ENCODE measurements around the gene LPIN1.
"Not testable (repeated sequence)": the region's sequence is repeated elsewhere in the genome, so short reads cannot be mapped to it uniquely, and the experiment has no call there.

LPIN1 gene

DNA sequence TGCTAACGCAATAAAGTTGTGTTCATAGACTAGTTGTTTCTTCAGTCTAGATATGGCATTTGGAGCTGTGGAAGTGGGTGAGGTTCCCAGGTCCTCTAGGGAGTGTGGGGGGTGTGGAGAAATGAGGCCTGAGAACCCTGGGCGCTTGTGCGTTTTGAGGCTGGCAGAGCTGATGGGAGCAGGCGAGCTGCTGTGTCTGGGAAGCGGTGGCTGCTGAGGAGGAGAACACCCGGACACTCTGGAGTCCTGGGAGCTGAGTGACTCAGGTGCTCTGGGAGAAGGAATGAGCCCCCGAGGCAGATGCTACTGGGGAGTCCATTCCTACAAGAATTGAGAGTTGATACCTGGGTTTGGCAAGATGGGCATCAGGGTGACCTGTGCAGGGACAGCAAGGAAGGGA lies 67.5 kb downstream of the LPIN1 start:
- DNase-seq: no peak

DNA sequence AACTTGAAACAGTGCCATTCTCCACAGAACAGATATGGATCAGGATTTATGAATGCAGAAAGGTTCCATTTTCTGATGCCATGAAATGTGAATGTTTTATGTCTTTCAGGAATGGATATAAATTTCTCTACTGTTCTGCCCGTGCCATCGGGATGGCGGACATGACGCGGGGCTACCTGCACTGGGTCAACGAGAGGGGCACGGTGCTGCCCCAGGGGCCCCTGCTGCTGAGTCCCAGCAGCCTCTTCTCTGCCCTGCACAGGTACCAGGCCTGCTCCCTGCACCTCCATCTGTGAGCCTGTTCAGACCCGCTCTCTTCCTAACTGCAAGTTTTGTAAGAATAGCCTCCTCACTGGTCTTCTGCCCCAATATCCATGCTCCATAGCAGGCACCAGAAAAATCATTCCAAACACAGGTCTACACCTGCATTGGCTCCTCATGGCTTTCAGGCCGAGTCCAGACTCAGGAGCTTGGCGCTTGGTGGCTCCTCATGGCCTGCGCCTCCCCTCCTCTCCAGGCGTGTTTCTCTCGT lies 68.6 kb downstream of the LPIN1 start:
- DNase-seq: no peak

DNA sequence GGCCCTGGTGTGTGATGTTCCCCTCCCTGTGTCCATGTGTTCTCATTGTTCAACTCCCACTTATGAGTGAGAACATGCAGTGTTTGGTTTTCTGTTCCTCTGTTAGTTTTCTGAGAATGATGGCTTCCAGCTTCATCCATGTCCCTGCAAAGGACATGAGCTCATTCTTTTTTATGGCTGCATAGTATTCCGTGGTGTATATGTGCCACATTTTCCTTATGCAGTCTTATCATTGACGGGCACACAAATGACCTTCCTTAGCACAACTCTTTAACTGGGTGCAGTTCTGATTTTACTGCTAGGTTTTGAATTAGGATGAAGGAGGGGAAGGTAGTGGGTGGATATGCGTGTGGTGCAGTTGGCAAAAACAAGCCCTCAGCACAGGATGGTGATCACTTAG lies 70.5 kb downstream of the LPIN1 start:
- DNase-seq: not testable (repeated sequence)

DNA sequence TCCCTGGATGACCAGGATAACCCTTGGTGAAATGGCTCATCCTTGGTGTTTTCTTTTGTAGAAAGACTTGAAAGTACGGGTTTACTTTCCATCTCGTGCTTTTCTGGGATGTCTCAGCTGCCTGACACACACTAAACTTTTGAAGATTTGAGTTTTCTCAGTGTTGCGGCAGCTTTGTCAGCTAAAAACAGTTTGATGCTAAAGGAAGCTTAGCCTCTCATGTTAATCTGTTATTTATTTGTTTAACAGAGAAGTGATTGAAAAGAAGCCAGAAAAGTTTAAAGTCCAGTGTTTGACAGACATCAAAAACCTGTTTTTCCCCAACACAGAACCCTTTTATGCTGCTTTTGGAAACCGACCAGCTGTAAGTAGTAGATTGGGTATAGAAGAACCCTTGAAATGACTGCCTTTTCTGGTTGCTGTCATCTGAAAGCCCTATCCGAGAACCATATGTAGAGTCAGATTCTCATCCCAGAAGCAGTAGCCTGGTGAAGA lies 72.8 kb downstream of the LPIN1 start:
- no peak for DNase-seq

DNA sequence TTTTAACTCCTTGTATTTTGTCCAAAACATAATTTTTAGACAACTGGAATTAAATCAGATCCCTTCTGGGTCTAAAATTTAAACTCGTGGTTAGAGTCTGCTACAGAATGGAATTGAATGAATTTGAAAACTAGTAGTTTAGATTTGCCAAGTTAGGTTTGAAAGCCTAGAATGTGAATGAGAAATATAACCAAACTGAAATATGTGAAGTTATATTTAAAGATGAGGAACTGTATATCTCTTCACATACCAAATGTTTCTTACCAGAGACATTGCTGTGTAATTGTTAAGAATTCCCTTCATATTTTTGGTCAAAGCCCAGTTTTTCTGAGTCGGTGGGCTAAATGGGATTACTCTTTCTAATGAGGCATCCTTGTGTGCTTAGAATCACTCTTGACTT lies 74.2 kb downstream of the LPIN1 start:
- no peak for DNase-seq

DNA sequence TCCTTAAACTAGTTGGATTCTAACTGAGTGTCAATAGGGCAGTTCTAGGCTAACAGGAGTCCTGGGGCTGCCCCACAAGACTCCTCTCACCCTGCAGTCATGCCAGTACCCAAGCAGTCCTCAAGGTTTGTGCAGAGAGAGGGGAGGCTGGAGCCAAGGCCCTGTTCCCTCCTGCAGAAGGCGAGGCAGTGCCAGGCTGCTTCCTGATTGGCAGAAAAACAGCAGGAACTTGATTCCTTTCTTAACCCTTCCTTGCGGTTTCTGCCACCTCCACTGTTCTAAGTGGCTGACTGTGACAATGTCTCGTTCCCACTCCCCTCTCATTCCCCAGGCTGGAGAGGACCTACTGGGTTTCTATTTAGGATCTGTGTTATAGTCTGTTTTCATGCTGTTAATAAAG lies 75.3 kb downstream of the LPIN1 start:
- DNase-seq: no peak

DNA sequence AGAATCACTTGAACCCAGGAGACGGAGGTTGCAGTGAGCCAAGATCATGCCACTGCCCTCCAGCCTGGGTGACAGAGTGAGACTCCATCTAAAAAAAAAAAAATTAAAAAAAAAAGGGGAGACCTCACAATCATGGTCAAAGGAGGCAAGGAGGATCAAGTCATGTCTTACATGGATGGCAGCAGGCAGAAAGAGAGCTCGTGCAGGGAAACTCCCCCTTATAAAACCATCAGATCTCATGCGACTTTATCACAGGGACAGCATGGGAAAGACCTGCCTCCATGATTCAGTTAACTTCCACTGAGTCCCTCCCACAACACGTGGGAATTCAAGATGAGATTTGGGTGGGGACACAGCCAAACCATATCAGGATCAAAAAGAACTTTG lies 75.9 kb downstream of the LPIN1 start:
- DNase-seq: not testable (repeated sequence)

DNA sequence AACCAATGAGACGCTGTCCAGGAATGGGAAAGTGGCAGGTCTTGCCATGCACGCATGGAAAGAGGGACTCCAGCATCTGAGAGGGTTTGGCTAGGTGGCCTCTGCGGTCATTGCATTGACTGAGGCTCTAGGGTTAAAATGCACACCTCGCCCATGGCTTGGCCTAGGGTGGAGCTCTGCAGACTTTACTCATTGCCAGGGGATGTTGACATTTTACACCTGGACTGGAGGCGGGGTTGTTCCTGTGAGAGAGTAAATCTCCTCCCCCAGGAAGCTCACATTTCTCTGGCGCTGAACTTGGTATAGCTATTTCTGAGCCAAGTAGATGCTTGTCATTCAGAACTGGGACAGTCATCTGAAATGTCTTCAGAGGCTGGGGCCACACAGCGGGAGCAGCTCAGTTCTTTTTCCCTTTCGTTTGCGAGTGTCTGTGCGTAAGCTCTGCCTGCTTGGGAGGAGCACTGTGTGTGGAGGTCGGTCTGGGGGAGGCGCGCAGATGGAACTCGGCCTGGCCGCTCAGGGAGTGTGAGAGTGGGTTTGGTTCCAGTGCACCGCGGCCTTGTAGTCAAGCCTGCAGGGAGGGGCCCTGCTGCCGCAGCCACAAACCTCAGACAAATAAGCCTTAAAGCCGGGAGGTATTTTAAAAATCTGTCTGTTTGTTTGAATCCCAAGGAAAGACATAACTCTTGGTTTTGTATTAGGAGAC lies 76.5 kb downstream of the LPIN1 start:
- no peak for DNase-seq

DNA sequence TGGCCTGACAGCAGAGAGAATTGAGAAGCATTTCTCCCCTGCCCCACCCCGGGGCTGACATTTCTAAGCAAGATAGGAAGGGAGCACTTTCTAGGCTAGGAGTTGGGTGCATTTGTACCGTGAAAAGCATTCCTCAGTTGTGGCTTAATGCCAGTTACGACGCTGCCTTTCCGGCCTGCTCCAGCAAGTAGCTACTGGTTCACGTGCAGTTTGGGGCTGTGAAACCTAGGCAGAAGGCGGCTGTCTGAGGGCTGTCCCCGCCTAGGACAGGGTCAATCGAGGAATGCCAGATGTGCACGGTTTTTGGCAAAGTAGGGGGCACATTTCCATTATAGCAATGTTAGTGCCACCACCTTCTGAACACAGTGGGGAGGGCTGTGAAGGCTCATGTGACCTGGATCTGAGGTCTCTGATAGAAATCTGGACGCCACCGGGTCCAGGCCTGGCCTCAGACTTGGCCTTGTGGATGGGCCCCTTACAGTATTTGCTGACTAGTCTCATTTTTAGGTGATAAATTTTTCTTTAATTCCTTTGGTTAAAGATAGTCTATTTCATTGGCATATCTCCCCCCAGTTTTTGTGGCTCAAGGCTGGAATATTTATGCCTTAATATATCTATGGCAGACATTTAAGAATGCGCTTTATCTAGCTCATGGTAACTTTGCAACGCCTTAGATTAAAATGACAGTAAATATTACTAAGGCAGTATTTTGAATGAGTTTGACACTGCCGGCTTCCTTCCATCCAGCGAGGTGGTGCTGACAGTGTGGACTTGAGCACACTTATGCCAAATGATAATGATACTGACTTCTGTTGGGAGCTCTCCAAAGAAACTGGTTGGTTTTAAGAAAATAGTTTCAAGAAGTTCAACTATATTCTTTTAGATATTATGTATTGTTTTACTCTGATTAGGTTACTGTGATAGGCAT lies 78.7 kb downstream of the LPIN1 start:
- DNase-seq: no peak

DNA sequence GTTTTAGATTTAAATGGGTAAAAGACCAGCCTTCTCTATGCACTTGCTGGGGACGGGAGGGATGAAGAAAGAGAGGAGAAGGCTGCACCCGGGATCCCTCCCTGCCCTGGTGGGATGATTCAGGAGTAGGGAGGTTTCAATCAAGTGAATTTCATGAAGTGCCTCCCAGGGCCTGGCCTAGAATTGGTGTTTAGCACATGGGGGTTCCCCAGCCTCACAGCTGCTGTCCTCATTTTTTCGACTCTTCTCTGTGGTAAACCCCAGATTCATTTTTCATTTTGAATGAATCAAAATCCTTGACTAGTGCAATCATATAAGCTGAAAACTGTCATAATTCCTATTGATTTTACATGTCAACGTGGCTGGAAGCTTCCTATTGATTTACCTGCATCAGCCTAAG lies 81.1 kb downstream of the LPIN1 start:
- no peak for DNase-seq

DNA sequence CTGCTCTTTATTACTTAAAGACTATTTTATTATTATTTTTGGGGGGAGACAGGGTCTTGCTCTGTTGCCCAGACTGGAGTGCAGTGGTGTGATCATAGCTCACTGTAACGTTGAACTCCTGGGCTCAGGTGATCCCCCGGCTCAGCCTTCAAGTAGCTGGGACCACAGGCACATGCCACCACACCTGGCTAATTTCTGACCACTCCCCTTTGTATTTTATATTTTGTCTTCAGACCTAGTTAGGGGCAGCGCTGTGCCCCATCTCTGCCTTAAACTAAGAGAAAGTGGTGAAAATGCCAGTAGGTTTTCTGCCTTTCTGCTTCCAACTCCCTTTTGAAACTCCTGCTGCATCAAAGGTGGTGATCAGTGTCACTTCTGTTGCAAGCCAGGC lies 82.5 kb downstream of the LPIN1 start:
- no peak for DNase-seq

DNA sequence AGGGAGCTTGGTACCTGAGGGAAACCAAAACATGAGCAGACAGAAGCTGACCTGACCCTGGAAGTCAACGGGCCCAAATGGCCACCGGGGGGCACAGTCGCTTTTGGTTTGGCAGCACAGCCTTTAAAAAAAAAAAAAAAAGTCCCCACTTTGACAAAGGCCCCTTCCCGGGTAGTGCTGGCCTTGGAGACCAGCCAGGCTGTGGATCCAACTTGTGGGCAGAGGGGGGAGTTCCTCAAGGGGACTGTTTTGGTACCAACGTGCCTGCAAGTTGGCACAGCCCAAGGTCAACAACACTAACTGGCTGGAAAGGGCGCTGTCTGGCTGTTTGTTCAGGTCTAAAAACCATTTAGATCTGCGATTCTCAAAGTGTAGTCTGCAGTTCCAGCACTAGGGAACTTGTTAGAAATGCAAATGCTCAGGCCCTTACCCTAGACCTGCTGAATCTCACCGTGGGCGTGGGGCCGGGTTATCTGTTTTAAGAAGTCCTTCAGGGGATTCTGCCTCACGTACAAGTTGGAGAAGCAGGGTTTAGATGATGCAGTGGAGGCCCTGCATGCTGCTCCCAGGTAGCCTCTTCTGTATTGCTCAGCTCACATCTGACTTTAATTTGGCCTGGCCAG lies 83.0 kb downstream of the LPIN1 start:
- peak; percentile 5 for DNase-seq

DNA sequence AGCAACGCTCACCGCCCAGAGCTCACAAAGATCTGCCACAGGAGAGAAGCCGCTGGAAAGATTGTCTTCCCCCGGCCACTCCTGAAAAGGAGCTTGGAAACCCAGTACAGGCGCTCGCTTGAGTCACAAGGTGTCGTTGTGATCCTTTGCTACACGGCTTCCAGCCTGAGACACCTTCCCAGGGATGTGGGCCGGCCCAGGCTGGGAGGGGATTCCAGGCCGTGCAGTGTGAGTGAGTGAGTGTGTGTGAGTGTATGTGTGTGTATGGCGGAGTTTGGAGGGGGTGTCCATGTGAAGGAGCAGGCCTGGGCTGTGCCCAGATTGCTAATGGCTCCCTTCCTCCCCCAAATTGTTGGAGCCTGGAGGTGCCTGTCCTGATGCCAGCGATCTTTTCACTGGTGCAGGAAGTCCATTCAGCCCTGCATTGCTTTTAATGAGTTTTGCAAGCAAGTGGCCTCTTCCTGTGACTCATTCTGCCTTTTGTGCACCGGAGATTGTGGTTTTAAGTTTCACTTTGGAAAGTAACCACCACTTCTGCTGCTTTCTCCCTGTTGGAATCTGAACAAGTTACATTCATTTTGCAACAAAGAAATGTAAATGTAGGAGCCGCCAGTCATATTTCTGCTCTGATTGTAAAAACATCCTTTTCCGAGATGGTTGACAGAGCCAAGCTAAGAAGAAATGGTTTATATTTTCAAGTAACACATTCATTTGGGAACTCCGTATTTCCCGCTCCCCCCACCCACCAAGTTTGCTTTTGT lies 83.7 kb downstream of the LPIN1 start:
- peak; percentile 76 for DNase-seq

DNA sequence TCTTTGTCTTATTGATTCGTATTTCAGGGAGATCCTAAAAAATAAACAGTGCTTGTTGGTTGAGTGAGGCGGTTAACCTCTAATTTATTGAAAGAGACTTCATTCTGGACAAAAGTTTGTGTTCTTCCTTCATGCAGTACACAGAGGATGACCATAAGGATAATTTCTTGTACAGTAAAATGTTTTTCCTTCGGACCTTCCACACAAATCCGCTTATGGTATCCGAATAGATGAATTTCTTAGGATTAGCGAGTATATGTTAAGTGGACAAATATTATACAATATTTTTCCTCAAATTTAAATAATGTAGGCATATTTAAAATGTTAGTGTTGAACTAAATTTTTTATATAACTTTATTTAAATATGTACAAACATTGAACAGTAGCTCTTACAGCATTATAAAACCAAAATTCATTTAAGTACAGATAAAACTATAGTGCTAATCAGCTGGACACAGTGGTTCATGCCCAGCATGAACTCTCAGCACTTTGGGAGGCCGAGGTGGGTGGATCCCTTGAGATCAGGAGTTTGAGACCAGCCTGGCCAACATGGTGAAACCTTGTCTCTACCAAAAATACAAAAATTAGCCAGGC lies 84.4 kb downstream of the LPIN1 start:
- DNase-seq: no peak

DNA sequence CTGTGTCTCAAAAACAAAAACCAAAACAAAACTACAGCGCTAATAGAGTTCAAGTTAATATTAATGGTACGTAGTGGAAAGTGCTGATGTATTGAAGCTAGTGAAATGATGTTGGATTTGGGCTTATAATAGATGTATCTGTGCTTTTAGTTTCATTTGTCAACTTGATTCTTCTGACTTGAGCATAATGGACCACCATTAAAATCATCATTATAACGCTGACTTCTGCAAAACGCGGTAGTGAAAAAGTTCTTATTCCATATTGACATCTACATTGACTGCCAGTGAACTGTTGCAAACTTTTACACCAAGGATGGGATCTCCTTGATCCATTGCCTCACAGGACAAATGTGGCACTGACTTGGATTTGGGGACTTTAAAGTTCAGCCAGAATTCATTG lies 85.0 kb downstream of the LPIN1 start:
- DNase-seq: no peak

DNA sequence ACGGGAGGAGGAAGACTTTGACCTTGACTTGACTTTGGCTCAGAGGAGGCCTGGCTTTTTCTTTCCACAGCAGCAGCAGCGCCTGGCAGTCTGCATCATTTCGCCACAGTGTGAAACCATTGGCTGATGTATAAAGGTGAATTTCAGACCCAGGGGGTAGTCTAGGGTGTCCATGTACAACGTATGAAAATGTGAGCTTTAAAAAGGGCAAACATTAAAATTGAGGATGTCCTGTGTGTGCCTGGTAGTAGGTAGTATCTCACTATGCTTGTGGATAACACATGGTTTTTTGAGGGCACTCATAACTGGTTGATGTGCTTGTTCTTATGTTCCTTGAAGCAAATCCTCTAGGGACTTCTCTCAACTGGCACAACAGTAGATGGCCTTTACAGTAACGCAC lies 86.1 kb downstream of the LPIN1 start:
- no peak for DNase-seq

DNA sequence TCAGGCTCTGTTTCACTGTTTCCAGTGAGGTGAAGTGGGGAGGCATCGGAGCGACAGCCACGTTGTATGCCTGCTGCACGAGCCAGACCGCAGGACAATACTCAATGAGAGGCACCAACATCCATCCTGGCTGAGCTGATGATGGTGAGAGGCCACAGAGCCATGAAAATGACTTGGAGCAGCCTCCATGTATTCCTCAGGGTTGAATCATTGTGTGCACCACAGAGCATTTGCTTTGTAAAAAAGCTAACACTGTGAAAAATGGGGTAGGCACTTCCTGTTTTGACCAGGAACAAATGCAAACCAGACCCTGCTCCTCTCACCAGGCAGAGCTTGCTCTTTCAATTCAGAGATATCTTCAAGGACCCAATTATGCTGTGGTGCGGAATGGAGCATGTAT lies 87.2 kb downstream of the LPIN1 start:
- DNase-seq: no peak

DNA sequence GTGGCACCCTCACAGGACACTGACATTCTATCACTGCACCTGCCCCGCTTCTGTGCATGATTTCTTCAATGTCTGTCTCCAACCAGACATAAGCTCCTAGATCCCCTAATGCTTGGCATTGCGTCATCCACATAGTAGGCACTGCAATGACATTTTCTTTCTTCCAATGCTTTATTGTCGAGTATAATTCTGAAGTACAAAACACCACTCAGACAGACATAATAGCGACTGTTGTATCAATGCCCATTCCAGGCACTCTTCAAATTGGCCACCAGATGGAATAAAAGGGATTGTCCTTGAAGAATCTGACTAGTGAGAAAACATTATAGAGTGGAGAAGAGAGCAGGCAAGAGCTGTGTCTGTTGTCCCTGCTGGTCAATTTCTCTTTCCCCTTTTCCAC lies 89.0 kb downstream of the LPIN1 start:
- DNase-seq: no peak

DNA sequence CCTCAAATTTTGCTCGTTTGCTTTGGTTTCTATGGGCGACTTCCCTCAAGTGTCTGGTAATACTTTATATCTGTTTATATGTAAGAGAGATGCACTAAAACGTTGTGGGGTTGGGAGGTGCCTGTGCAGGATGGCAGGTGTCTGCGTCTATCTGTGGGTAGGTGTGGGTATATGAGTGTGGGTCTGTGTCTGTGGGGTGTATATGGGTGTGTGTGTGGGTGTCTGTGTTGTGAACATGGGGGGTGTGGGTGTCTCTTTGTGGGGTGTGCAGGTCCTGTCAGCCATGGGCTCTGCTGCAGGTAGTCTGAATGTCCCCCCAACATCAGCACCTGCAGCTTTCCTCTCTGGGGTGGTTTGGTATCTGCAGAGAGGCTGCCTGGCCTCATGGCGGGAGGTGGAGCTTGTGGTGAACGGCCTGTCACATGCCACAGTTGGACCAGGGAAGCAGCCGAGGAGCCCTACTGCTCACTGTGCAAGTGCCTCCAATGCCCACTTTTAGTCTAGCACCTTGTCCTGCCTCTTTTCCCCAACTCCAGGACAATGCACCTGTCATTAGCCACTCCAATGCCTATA lies 90.3 kb downstream of the LPIN1 start:
- no peak for DNase-seq

DNA sequence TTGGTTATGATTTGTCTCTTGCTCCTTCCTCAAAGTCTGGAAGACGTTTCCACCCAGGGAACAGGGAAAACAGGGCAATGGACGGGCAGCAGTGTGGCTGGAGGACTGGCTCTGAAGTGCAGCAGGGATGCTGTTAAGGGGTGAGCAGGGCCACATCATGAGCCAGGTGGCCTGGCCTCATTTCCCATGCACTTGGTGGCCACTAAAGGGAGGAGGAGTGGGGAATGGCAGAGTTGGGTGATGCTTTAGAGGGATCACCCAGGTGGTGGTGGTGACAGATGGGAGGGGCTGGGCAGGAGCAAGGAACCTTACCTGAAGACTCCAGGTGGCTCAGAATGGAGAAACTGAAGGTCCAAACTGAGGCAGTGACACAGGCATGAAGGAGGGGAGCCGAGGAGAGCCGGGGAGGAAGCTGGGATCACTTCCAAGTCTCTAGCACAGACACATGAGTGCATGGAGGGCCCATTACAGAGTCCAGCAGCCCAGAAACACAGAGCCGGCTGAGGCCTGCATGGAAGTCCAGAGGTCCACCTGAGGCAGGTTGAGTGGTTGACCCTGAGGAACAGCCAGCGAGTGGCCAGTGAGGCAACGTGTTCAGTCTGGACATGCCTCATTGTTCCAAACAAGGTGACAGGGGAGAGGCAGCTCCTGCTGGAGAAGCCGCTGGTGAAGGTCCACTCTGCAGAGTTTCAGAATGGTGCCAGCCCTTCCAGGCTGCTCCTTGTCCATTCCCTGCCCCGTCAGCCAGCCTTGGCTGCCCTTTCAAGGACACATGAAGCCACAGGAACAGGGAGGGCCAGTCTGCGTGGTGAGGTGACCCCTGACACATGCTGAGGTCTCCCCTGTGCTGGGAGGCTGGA lies 91.7 kb downstream of the LPIN1 start:
- no peak for DNase-seq

DNA sequence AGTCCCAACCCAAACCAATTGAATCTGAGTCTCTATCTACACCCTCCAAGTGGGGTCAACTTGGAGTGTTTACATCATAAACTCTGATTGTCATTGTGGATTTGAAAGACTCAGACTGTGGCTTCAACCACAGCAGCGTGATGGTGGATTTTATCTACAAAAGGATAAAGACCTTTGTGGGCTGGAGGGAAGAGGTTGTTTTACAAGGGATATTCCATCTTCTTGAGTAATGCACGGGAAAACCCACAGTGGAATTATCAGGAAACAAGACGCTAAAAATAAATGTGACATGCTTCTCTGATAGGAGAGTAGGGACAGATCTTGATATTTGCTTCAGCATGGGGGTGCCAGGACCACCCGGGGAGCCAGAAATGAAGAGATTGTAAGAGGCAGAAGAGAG lies 93.5 kb downstream of the LPIN1 start:
- DNase-seq: no peak

Data from GDM1 (cell line).